SK-N-MC (cell line): ENCODE data around the gene ATG4B.

ENCODE experiments used
- EZH2 ChIP-seq: fragments of 200-600 bp; sonication (generic); IDR thresholded peaks from one replicate; pipeline ENCODE4 v1.6.1; 2017; ENCODE audit warnings: antibody characterized with exemption
- POLR2AphosphoS5 ChIP-seq: IDR thresholded peaks from 2 replicates; pipeline ENCODE4 v1.6.1; 2012; ENCODE audit warnings: mild to moderate bottlenecking, low read depth, low read length, borderline replicate concordance

DNA sequence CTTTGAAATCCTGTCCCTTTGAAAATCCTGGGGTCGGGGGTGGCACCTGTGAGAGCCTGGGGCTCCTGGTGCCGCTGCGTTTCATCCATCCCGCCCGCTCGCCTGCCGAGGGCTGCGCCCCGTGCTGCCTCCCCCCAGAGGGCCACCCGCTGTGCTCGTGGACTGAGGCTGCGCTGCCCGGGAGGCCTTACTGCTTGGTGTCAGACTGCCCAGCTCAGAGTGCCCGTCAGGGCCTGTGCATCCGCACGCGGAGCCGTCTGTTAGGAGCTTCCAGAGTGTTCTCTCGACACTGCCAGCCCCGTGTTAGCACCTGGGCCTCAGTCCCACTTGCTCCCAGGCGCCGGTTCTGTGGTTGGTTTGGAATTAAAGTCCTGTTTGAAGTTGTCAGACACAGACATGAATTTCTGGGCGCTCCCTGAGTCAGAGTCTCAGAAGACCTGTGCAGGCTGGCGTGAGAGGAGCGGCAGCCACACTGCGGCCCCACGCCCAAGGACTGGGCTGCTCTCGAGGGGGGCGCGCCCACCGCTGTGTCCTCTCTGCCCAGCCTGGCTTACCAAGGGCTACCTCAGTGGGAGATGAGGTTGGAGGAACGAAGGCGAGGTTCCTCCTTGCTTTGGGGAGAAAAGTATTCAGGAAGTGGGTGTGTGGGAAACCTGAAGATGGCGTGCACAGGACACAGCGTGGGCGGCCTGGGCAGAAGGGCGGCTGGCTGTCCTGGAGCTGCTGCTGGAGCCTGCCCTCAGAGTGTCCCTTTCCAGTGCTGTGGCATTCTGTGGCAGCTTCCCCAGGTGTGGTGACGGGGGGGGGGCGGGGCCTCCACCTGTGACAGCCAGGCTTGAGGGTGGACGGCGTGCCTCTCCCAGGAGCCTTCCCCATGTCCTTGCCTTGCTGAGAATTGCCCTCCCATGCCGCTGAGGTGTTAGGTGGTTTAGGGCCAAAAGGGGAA lies 35.0 kb downstream of the ATG4B start:
- TF ChIP-seq EZH2 (no peak), POLR2AphosphoS5 (no peak)
